HG03175 (cell line): ENCODE data around the gene SMIM41.
"Not testable (repeated sequence)": the region's sequence is repeated elsewhere in the genome, so short reads cannot be mapped to it uniquely, and the experiment has no call there.

ENCODE experiments used
- ATAC-seq: cut with Tn5 transposase; IDR thresholded peaks from one replicate; pipeline ENCODE4 v1.9.1; 2021; ENCODE audit warnings: mild to moderate bottlenecking, moderate library complexity; ENCODE audit not compliant: unreplicated experiment

SMIM41 gene

DNA sequence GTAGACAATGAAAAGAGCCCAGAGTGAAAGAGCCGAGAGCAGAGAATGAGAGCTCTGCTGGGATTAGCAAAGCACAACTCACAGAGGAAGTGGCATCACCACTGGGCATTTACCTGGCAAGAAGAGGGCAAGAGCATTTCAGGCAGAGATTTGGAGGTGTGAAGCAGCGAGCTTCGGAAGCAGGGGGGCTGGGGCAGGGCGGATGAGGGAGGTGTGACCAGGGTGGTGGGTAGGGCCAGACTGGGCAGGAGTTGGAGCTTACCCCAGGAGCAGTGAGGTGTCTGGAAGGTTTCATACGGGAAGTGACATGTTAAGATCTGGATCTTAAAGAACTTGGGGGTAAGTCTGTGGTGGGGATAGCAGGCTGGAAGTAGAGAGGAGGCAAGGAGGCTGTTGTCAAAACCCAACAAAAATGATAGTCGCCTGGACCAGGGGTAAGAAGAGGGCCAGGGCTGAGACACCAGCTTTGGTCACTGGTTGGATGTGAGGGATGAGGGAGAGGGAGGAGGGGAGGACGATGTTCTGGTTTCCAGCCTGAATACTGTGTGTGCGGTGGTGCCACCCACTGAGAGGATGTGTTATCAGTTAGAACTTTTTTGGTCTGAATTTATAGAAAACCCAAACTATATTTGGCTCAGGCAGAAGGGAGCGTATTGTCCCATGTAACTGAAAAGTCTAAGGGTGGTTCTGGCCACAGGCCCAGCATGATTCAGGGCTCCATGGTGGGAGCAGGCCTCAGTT, 5.2 kb downstream of the SMIM41 start:
- ATAC-seq = no peak

- ATAC-seq = no peak
These were observed 6.2 kb downstream of the SMIM41 start for GRCh38 chr12:52085682-52086180.

- no peak for ATAC-seq
These were observed 6.9 kb downstream of the SMIM41 start for GRCh38 chr12:52086366-52086765.

GRCh38 chr12:52086944-52087835, 7.7 kb downstream of the SMIM41 start:
- ATAC-seq = no peak

DNA sequence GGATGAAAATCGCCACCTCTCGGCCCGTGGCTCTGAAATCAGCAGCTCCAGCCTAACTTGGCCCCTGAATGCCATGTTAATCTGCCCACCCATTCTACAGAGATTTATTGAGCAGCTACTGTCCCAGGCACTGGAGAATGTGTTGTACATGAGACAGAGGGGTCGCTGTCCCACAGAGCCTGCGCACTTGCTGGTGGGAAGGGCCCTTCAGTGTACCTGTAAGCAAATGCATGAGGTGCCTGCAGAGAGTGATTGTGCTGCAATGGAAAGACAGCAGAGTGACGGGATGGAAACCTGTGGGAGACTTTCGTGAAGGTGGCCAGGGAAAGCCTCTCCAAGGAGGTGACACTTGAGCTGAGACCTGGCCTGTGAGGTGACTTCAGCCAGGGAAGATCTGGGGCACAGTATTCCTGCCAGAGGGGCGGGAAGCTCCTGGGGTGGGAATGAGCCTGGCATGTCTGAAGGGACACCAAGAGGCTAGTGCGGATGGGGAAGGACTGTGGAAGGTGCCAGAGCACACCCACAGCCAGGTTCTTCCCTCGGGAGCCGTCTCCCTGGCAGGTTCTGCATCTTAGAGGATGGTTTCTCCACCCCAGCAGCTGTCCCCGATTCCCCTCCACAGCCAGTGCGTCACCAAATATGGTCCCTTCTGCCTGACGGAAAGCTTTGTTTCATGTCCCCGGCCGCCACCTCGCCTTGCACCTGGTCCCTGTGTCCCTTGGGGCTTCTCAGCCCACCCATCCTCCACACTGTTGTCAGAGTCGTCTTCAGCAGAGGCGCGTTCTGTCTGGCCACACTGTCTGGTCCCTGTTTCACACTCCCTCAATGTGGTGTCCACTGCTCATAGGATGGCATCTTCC, 8.7 kb downstream of the SMIM41 start:
- peak; percentile 72 for ATAC-seq

DNA sequence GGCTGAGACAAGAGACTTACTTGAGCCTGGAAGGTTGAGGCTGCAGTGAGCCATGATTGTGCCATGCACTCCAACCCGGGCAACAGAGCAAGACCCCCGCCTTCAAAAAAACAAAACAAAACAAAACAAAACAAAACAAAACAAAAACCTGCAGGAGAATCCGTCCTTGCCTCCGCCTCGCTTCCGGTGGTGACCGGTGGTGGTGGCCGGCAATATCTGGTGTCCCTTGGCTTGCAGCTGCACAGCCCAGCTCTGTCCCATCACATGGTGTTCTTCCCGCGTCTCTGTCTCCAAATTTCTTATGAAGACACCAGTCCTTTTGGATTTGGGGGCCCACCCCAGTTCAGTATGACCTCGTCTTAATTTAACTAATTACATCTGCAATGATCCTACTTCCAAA, 10.0 kb downstream of the SMIM41 start:
- no peak for ATAC-seq

- ATAC-seq = no peak
These were observed 10.8 kb downstream of the SMIM41 start for GRCh38 chr12:52090291-52090690.

- ATAC-seq = no peak
These were observed 11.6 kb downstream of the SMIM41 start for GRCh38 chr12:52091061-52091460.

DNA sequence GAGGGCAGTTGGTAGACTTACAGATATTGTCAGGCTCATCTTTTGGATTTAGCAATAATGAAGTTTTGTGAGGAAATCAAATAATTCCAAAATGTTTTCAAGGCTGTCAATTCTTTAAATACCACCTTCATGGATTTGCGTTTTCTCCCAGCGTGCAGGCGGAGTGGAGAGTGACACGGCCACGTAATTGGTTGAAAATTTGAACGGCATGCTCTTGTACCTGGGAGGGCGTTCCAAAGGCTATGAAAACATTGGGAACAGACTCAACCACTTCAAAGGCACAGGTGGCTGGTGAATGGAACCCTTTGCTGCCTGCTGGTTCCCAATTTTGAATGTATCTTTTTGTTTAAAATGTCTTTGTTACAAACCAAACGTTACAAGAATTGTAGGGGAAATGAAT, 12.4 kb downstream of the SMIM41 start:
- ATAC-seq = no peak

DNA sequence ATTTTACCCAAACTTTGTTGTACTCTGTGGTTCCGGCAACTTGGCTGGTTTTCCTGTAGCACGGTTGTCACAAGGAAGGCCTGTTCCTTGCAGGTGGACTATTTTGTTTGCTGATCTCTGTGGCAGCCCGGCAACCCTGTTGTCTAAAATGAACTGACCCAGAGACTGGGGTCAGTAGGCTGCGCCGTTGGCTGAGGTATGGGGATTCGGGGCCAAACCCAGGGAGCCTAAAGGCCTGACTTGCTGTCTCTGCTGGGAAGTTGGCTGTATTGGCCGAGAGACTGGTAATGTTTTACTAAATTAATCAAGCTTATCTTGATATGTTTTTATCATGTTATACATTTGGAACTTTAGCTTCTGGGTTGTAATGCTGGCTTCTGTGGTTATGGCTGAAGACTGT, 13.8 kb downstream of the SMIM41 start:
- ATAC-seq = no peak

DNA sequence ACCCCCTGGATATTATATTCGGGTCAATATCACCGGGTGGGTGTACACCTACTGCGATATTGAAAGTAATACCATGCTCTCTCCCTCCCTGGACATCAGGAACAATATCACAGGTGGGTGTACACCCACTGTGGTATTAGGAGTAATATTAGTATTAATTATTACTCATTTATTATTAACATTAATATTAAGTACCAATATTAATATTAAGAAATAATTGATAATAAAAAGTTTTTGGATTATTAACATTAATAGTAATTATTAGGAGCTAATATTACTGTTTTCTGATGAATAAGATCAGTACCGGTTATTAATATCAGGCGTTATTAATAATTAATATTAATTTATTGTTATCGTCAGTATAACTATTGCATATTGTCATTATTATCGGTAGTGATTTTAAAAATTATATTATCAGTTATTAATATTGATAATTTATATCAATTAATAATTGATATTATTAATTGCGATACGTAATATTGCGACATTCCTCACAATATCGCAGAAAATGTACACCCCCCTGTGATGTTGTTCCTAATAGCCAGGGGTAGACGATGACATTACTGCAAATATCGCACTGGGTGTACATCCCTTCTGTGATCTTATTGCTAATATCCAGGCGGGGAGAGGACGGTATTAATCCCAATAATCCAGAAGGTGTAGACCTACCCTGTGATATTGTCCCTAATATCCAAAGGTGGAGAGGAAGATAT, 17.0 kb downstream of the SMIM41 start:
- no peak for ATAC-seq

- no peak for ATAC-seq
These were observed 17.7 kb downstream of the SMIM41 start for GRCh38 chr12:52097045-52097666.

DNA sequence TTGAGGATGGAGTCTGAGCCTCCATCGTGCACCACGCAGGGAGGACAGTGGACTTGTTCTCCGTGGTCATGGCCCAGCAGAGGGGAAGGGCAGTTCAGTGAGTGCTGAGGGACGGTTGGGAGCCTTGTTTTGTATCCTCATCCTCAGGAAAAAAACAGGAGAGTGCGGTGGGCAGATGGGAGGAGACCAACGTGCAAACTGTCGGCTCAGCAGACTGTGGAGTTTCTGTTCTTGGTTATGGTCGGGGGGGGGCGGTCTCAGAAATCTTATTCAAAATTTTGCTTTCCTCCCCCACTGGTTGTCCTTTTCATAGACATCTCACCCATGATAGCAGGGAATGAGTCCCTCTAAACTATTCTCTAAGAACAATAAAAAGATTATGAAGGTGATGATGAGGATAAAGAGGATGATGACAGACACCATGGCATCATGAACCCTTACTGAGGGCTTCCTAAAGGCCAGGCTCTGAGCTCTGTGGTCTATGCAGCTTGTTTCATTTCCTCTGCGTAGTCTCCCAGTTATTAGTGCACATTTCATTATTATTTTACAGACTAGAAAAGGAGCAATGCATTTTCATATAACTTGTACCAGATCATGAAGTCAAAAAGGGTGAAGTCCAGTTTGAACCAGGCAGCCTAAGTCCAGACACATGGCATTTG, 25.1 kb downstream of the SMIM41 start:
- ATAC-seq = not testable (repeated sequence)

- not testable (repeated sequence) for ATAC-seq
These were observed 37.0 kb downstream of the SMIM41 start for GRCh38 chr12:52116222-52117125.

DNA sequence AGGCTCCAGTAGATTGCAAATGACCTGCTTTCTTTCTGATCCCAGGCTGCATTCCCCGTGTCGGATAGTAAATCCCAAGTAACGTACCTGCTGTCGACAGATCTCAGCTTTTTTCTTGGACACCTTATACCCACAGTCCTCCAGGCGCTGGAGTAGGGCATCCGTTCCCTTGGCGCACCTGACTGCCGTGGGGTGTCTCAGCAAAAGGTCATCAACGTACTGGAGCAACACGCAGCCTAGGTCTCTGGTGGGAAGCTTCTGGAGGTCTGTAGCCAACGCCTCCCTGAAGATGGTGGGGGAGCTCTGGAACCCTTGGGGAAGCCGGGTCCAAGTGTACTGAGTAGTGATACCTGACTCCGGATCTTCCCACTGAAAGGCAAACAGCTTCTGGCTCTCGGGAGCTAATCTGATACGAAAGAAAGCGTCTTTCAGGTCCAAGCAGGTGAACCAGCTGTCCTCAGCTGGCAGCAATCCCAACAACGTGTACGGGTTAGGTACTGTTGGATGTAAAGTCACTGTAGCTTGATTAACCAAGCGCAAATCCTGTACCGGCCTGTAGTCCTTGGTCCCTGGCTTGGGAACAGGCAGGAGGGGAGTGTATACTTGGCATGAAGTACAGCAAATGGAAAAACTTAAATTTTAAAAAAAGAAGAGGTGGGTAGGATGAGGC, 38.4 kb downstream of the SMIM41 start:
- ATAC-seq = peak; percentile 27

DNA sequence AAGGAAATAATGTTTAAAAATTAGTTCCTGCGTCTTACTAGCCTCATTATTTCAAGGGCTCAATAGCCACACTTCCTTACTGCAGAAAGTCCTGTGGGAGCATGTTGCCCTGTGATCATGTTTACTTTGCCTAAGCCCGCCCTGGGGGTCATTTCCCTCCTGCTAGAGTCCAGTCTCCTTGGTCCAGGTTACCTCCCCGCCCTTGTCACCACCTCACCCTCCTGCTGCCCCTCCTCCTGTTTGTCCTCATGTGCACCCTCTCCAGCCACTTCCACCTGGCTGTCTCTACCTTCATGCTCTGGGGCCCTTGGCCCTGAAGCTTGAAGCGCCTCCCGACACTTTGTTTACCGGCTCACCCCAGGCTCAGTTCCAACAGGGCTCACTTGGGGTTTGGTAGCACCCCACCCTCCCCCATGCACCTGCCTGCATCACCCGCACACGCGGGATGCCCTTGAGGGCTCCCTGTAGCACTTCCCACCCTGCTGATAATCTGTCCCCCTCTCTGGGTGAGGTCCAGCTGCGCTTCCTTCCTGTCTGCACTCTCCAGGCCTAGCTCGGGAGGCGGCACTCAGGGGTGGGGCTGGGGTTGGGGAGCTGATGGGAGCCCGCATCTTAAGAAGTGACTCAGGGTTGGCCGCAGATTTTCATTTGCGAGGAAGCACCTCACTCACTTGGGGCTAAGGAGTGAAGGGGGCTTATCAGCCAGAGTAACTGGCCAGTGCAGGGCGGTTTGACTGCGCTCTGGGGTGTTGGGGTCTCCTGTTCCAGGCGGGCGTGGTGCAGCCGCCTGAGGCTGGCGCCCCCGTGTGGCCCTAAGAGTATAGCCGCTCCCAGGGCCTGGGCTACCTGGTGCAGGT, 40.1 kb downstream of the SMIM41 start:
- no peak for ATAC-seq
